GM19238 (cell line): Measurements from ENCODE around the gene NDUFS3.
A peak's percentile ranks its signal among the peaks of the same experiment; 100 is the strongest.
"Not testable (repeated sequence)": the region's sequence is repeated elsewhere in the genome, so short reads cannot be mapped to it uniquely, and the experiment has no call there.

Experiments
- DNase-seq: peaks from one replicate; pipeline ENCODE4 v3.0.0; 2011; ENCODE audit warnings: low spot score; ENCODE audit not compliant: insufficient read length

The NDUFS3 gene

DNA sequence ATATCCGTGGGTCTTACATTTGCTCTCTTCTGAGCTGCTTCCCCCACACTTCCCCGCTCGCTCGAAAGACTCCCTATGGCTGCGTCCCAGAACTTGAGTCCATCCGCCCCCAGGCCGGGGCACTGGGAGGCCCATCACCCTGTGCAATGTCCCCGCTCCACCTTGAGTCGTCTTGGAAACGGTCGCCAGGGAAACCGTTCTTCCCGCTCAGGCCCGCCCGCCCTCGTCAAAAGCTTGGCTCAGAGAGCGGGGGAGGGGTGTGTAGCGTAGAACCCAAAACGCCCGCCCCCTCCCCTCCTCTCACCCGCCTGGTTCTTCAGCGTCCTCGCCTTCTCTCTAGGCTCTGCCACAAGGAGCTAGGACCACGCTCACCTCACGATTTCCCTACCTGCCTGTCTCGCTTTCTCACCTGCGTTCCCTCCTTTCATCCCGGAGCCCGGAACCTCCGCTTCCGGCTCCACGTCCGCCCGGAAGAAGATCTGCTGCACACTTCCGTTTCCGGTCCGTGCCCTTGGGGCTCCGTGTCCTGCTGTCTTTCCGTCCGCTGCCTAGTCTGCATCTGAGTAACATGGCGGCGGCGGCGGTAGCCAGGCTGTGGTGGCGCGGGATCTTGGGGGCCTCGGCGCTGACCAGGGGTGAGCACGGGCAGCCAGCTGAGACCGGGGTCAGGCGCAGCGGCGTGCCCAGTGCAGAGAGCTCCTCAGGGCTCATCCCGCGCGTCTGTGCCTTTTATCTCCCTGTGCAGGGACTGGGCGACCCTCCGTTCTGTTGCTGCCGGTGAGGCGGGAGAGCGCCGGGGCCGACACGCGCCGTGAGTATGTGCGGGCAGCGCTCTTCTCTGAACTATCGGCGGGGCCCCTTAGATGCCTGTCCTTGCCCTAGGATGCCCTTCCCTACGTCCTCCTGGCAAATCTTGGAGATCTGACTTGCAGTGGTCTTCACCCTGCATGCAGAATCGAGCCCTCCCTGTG lies at the start of gene NDUFS3, which contains the start of gene KBTBD4:
Gene NDUFS3, plus strand, starts transcription at position 551 of the 971 bp plus-strand sequence. Its CDS starts 18 bp downstream, at position 569.
Gene KBTBD4, minus strand, starts transcription at position 447 of the 971 bp plus-strand sequence. Its CDS starts 19 bp downstream, at position 428.
- DNase-seq: peak; percentile 88

DNA sequence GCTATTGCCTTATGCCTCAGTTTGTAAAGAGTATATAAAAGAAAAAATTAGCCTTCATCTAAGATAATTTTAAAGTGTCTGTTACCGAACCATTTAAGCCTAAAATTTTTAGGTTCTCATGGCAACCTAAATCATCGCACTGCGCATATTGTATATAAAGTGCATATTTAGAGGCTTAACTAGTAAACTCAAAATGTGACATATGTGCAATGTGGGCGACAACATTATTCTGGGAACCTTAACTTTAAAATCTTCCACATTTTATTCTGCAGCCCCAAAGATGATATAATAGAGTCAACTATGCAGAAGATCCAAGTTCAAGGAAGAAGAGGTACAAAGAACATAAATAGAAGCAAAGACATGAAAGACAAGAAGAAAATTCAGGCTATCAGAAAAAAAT lies 48.9 kb upstream of the NDUFS3 start:
- DNase-seq: no peak

DNA sequence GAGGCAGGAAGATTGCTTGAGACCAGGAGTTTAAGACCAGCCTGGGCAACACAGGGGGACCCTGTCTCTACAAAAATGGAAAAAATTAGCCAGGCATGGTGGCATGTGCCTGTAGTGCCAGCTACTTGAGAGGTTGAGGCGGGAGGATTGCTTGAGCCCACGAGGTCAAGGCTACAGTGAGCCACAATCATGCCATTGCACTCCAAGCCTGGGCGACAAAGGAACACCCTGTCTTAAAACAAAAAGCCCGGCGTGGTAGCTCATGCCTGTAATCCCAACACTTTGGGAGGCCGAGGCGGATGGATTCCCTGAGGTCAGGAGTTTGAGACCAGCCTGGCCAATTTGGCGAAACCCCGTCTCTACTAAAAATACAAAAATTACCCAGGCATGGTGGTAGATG lies 48.2 kb upstream of the NDUFS3 start:
- DNase-seq: not testable (repeated sequence)

DNA sequence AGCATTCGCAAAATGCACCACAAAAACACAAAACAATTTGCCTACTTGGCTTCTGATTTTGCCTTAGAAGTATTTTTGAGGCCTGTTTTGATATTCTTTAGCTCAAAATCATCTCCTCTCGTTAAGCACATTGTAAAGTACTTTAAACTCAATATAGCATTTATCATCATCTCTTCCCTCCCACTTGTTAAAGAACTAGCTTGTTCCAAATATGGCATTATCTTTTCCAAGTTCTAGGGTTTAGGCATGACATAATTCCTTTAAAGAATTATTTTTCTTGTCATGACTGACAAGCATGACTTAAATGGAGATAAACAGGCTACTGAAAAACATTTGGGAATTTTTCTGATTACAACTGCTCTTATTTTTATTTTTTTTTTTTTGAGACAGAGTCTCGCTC lies 47.2 kb upstream of the NDUFS3 start:
- DNase-seq: no peak

DNA sequence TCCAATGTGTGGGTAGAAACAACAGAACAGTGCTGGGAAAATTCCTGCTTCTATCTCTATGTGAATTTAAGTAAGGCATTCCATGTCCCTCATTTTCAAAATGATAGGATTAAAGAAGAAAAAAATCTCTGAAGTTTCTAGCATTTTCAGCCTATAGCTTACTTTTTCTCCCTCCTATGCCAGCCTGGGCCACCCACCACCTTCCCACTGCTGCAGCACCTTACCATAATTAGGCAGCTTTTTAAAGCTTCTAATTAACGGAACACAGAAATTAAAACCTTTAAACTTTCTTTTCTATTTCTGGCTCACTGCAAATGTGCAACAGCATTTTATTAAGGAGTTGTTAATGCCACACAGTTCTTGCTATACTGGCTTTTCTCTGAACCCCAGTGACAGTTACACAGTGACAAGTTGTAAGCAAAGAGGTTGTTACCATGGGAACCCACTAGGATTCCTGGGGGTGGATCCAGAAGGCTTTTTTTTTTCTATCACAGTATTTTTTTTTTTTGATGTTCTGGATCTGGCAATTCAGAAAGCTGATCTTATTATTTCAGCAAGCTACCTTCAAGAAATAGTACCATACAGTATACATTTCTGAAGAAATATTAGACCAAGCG lies 46.2 kb upstream of the NDUFS3 start:
- no peak for DNase-seq

DNA sequence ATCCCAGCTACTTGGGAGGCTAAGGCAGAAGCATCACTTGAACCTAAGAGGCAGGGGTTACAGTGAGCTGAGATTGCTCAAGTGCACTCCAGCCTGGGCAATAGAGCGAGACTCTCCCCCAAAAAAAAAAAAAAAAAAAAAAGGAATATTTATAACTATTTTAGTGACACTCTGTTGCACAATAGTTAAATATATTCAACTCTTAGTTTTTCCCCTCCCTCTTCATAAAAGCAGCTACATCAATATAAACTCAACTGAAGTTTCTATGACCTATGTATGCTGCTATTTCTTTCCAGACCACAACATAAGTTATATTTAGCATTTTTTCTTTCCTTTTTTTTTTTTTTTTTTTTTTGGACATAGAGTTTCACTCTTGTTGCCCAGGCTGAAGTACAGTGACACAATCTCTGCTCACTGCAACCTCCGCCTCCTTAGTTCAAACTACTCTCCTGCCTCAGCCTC lies 45.2 kb upstream of the NDUFS3 start:
- no peak for DNase-seq

DNA sequence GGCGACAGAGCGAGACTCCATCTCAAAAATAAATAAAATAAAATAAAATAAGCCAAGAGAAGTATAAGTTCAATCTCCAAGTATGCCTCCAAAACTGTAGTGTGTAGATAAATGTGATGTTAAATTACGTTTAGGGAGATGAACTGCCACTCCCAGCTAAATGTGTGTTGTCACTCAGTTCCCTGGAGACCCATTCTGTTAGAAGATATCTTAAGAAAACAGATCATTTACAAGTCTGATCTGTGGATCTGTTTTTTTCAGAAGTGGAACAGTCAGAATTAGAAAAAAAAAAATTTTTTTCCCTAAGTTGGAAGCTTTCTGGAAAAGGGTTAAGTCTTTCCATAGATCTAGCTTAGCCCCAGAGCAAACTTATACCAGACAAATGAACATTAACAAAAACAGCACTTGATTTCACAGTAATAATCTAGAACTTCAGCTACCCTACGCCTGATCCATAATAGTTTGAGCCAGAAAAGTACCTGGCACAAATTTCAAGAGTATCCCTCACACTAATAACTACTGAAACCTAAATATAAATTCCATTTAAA lies 44.1 kb upstream of the NDUFS3 start:
- DNase-seq: no peak

DNA sequence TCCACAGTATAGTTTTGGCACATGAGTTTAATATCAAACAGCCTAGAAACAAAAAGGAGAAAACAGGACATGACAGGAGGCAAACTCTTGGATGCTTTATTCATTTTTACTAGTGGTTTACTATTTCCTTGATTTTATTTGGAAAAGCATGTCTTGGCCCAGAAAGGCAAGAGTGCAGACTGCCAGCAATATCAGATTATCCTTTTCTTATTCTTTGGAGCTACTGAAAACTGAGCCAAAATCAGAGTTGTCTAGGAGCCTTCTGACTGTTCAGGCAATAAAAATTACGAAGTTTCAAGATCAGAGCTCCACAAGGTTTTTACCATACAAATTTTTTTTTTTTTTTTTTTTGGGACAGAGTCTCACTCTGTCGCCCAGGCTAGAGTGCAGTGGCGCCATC lies 42.0 kb upstream of the NDUFS3 start:
- no peak for DNase-seq

DNA sequence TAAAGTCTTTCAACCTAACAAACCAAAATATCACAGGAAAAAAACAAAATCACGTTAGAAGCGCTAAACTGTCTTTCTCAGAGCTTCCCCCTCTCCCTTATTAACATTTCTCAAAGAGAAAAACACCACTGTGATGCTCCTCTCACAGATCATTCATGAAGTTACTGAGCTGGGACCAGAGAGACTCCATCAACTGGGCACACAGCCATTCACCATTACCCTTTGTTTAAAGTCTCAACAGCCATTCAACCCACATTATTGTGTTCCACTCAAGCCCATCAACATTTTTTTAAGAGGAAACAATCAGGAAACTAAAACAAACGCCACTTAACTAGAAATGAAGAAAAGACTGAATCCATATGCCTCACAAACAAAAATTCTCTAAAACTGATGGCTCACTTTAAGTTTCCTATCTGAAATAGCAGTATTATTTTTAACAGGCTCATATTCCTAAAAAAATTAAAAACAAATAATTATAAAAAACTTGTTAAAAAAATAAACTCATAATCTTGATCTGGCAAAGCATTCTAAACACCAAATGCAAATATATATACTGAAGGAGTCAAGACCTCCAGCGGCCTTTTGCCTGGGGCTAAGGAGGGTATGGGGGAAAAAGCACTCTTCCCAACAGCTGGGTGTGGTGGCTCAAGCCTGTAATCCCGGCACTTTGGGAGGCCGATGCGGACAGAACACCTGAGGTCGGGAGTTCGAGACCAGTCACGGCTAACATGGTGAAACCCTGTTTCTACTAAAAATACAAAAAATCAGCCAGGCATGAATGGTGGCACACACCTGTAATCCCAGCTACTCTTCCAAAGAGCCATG lies 39.9 kb upstream of the NDUFS3 start:
- no peak for DNase-seq

DNA sequence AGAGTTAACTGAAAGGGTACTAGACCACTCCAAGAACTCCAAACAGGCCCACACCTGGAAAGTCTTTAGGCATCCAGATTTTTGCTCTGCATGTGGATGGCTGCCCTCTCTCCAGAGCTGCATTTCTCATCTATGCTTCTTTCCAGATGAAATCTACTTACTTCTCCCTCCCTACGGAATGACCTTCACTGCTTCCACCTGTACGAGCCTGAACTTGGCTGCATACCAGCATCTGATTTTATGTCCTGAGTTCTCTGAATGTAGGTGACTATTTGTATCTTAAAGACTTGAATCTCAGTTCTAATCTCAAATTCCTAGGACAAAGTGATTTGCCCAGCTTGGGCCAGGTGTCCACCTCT lies 39.2 kb upstream of the NDUFS3 start:
- DNase-seq: no peak

DNA sequence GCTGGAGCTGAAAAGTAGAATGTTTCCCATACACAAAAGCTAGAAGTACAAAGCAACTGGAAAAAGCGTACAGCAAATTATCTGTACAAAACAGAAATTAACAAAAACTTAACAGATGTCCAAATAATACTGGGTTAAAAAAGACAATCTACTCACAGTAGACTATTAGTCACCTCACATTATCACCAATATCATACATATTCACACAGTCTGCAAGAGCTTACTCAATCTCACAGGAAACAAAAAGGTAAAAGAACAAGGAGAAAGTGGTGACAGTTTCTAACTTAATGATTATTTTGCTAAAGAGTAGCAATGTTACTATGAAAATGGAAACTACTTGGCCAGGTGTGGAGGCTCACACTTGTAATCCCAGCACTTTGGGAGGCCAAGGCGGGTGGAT lies 37.8 kb upstream of the NDUFS3 start:
- no peak for DNase-seq

DNA sequence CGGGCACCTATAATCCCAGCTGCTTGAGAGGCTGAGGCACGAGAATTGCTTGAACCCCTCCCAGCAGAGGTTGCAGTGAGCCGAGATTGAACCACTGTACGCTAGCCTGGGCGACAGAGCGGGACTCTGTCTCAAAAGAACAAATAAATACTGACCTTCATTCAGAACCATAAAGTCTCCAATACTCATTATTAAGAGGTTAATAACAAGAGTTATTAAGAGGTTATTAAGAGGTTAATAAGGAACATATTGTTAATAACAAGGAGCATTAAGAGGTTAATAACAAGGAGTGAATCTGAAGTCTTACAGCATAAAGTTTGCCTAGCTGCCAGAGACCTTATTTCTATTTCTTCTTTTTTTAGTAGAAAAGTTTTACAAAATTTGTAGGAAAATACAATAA lies 33.6 kb upstream of the NDUFS3 start:
- DNase-seq: no peak

DNA sequence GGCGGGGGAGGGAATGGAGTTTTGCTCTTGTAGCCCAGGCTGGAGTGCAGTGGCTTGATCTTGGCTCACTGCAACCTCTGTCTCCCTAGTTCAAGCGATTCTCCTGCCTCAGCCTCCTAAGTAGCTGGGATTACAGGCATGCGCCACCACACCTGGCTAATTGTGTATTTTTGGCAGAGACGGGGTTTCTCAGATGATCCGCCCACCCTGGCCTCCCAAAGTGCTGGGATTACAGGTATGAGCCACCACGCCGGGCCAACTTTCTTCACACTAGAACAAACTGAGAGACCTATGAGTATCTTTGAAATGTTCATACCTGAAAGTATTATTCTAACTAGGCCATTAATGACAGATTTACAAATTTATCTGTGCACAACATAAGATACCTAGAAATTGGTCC lies 32.6 kb upstream of the NDUFS3 start:
- DNase-seq: not testable (repeated sequence)

DNA sequence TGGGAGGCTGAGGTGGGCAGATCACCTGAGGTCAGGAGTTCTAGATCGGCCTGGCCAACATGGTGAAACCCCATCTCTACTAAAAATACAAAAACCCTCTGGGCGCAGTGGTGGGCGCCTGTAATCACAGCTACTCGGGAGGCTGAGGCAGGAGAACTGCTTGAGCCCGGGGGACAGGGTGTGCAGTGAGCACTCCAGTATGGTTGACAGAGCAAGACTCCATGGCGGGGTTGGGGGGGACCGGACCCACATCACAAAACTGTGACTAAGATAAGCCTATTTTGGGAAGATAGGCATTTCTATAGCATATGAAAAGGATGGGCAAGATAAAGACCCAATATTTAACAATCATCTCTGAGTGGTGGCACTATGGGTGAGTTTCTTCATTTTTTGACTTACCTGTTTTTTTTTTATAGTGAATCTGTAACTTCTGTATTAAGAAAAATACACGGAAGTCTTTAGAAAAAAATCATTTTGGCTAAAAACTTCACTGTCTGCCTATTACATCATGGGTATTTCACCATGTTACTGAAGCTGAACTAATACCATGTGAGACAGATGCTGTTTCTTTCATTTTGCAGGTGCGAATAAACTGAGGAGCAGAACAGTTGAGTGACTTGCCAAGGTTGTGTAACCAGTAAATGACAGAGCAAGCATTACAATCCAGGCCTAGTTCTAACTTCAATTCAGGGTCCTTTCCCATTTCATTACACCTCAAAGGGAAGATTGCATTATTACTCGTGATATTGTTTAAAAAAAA lies 28.4 kb upstream of the NDUFS3 start:
- DNase-seq: no peak

DNA sequence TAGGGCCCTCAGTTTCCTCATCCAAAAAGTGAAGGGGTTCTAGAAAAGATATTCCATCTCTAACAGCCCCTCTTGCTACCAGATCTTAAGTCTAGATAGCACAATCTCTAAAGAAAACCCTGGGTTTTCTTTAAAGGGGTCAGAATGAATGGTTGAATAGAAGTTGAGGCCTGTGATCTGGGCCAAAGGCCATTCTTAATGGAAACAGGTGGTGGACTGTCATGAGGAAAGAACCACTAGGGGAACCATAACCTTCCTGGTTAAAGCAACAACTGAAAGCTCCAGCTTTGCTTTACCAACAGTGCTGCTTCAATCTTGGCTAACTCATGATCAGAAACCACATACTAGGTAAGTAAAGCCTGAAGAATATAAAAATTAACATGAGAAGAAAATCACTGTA lies 27.8 kb upstream of the NDUFS3 start:
- peak; percentile 38 for DNase-seq

DNA sequence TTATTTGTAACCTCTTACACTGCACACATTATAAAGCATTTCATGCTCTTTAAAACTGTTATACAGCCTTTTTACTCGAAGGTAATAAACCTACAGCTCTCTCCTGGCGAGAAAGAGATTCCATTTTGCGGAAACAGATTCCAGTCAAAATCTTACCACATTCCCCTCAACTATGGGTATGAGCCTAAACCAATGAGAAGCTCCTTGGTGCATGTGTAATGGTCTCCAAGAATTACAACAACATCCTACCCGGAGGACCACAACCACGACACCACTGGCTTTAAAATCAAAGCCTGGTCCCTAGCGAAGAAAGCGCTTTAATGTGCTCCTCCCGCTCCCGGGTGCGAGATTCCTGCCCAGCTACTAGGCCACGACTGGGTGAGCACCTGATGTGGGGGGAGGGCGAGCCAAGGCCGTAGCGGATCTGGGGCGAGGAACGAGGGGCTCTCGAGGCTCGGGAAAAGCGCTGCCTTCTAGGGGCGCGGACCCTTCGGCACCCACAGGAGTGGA lies 26.8 kb upstream of the NDUFS3 start:
- no peak for DNase-seq

DNA sequence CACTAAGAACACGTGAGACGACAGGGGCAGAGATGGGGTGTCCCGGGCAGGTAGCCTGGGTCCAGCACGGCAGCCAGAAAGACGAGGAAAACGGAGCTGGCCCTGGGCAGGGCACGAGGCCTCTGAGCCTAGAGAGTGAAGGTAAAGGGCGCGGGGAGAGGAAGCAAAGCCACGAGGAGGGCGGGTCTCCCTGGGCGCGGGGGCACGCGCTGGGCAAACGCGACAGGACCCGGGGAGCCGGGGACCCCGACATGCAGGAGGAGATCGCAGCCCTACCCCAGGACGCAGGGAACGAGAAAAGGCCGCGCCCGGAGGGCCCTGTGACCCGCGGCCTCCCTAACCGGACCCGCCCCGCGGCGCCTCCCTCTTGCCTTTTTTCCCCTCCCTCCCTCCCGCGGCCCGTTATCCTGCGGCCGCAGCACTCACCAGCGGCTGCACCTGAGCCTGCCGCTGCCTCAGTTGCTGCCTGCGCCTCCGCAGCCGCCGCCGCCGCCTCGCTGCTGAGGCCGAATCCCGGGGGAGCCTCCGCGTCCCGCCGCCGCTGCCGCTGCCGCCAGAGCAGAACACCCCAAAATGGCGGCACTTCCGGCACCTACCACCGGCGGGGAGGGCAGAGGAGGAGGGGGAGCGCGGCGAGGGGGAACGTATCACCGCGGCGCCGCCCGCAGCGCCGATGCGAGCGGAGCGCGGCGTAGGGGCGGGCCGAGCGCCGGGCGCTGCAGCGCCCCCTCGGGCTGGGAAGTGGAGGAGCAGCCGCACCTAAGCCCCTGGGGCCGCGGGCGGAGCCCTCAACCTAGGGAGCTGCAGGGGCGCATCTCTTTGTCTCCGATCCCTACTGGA lies 26.1 kb upstream of the NDUFS3 start, which contains the start of gene CELF1:
Gene CELF1, minus strand, starts transcription at position 567 of the 840 bp plus-strand sequence. CDS start 53,609 bp downstream, outside the sequence.
- DNase-seq: peak; percentile 88

DNA sequence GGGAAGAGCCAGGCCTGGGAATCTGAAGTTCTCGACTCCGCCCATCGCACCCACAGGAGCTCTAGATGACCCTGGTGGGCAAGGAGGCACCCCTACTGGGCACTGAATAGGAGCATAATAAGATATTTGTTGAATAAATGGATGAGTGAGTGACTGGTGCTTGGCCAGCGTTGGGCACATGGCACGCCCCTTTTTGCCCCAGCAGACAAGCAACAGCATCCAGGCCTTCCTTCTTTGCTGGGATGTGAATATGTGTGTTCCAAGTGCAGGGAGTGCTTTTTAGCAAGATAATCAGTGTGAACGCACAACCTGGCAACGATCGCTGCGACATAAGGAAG lies 25.5 kb upstream of the NDUFS3 start:
- DNase-seq: no peak

DNA sequence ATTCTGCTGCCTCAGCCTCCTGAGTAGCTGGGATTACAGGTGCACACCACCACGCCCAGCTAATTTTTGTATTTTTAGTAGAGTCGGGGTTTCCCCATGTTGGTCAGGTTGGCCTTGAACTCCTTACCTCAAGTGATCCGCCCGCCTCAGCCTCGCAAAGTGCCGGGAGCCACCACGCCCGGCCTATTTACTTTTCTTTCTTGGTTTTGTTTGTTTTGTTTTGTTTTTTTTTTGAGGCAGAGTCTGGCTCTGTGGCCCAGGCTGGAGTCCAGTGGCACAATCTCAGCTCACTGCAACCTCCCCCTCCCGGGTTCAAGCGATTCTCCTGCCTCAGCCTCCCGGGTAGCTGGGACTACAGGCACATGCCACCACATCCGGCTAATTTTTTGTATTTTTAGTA lies 21.9 kb upstream of the NDUFS3 start:
- not testable (repeated sequence) for DNase-seq
